ENCODE results near the gene TSFM. TPM values are rescaled to one million over a fixed set of nuclear protein-coding genes. Genes with fewer than 3 reads are reported as not detected.

The TSFM gene
- total and polyA plus RNA-seq, 2 of the 13 experiments (the other 11 are each of a cell fraction or from before 2014, with no cell fraction given): 29.8 to 68.3 TPM

DNA sequence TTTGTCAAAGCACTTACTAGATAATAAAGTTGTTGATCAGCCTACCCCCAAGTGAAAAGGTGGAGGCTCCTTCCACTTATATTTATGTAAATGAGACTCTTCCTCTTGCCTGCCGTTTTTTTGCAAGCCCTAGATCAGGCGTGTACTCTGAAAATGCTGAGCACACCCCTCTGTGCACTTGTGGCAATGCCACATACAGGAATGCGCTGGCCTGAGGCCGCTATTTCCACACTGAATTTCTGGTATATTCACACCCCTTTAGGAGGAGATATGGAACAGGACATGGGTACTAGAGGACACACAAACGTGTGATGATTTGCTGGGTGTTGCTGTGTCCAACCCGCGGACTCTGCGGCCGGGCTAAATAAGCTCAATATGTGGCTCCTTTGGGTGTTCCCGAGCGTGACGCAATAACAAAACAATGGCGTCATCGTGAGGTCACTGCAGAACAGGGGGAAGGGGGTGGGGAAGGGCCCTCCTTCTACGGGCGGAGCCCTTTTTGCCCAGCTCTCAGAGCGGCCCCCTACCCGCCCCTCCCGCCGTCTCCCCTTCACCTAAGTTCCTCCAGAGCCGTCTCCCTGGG is 38.3 kb upstream of the TSFM start (continued):
- TF ChIP-seq, protein P1, sequence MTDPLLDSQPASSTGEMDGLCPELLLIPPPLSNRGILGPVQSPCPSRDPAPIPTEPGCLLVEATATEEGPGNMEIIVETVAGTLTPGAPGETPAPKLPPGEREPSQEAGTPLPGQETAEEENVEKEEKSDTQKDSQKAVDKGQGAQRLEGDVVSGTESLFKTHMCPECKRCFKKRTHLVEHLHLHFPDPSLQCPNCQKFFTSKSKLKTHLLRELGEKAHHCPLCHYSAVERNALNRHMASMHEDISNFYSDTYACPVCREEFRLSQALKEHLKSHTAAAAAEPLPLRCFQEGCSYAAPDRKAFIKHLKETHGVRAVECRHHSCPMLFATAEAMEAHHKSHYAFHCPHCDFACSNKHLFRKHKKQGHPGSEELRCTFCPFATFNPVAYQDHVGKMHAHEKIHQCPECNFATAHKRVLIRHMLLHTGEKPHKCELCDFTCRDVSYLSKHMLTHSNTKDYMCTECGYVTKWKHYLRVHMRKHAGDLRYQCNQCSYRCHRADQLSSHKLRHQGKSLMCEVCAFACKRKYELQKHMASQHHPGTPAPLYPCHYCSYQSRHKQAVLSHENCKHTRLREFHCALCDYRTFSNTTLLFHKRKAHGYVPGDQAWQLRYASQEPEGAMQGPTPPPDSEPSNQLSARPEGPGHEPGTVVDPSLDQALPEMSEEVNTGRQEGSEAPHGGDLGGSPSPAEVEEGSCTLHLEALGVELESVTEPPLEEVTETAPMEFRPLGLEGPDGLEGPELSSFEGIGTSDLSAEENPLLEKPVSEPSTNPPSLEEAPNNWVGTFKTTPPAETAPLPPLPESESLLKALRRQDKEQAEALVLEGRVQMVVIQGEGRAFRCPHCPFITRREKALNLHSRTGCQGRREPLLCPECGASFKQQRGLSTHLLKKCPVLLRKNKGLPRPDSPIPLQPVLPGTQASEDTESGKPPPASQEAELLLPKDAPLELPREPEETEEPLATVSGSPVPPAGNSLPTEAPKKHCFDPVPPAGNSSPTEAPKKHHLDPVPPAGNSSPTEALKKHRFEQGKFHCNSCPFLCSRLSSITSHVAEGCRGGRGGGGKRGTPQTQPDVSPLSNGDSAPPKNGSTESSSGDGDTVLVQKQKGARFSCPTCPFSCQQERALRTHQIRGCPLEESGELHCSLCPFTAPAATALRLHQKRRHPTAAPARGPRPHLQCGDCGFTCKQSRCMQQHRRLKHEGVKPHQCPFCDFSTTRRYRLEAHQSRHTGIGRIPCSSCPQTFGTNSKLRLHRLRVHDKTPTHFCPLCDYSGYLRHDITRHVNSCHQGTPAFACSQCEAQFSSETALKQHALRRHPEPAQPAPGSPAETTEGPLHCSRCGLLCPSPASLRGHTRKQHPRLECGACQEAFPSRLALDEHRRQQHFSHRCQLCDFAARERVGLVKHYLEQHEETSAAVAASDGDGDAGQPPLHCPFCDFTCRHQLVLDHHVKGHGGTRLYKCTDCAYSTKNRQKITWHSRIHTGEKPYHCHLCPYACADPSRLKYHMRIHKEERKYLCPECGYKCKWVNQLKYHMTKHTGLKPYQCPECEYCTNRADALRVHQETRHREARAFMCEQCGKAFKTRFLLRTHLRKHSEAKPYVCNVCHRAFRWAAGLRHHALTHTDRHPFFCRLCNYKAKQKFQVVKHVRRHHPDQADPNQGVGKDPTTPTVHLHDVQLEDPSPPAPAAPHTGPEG (CRISPR knock-in tag; IDR thresholded peaks at IDR 0.05): 0 out of 2 replicates have a peak, but pooled peaks have one; percentile 32
- TF ChIP-seq SAP130 (CRISPR knock-in tag; IDR thresholded peaks at IDR 0.05; ENCODE audit: low read depth) (peak; percentile 4; the same call in 1 of the 2 replicates), CREM (IDR thresholded peaks at IDR 0.05) (peak; percentile 92; the same call in 1 of the 2 replicates), CREM (CRISPR knock-in tag; IDR thresholded peaks at IDR 0.05) (peak; percentile 66; the same call in 1 of the 2 replicates), KDM5A (IDR thresholded peaks at IDR 0.05; ENCODE audit: borderline replicate concordance, low read length) (0 out of 2 replicates have a peak, but pooled peaks have one; percentile 55), ZNF350 (CRISPR knock-in tag; IDR thresholded peaks at IDR 0.05; ENCODE audit: borderline replicate concordance, low read depth) (peak; percentile 17; the same call in 1 of the 2 replicates), SMAD3 (CRISPR knock-in tag; IDR thresholded peaks at IDR 0.05) (peak; percentile 16; the same call in 1 of the 2 replicates), KDM1A (CRISPR knock-in tag; IDR thresholded peaks at IDR 0.05) (0 out of 2 replicates have a peak, but pooled peaks have one; percentile 25), CEBPB (IDR thresholded peaks at IDR 0.05; ENCODE audit: borderline replicate concordance, low read depth, low read length) (peak; percentile 96), ZFP90 (CRISPR knock-in tag; IDR thresholded peaks at IDR 0.05; ENCODE audit: borderline replicate concordance) (no peak)
- TF ChIP-seq, protein P2, sequence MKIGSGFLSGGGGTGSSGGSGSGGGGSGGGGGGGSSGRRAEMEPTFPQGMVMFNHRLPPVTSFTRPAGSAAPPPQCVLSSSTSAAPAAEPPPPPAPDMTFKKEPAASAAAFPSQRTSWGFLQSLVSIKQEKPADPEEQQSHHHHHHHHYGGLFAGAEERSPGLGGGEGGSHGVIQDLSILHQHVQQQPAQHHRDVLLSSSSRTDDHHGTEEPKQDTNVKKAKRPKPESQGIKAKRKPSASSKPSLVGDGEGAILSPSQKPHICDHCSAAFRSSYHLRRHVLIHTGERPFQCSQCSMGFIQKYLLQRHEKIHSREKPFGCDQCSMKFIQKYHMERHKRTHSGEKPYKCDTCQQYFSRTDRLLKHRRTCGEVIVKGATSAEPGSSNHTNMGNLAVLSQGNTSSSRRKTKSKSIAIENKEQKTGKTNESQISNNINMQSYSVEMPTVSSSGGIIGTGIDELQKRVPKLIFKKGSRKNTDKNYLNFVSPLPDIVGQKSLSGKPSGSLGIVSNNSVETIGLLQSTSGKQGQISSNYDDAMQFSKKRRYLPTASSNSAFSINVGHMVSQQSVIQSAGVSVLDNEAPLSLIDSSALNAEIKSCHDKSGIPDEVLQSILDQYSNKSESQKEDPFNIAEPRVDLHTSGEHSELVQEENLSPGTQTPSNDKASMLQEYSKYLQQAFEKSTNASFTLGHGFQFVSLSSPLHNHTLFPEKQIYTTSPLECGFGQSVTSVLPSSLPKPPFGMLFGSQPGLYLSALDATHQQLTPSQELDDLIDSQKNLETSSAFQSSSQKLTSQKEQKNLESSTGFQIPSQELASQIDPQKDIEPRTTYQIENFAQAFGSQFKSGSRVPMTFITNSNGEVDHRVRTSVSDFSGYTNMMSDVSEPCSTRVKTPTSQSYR (CRISPR knock-in tag; IDR thresholded peaks at IDR 0.05; ENCODE audit: borderline replicate concordance): peak; percentile 68; the same call in 1 of the 2 replicates
- TF ChIP-seq, protein P3, sequence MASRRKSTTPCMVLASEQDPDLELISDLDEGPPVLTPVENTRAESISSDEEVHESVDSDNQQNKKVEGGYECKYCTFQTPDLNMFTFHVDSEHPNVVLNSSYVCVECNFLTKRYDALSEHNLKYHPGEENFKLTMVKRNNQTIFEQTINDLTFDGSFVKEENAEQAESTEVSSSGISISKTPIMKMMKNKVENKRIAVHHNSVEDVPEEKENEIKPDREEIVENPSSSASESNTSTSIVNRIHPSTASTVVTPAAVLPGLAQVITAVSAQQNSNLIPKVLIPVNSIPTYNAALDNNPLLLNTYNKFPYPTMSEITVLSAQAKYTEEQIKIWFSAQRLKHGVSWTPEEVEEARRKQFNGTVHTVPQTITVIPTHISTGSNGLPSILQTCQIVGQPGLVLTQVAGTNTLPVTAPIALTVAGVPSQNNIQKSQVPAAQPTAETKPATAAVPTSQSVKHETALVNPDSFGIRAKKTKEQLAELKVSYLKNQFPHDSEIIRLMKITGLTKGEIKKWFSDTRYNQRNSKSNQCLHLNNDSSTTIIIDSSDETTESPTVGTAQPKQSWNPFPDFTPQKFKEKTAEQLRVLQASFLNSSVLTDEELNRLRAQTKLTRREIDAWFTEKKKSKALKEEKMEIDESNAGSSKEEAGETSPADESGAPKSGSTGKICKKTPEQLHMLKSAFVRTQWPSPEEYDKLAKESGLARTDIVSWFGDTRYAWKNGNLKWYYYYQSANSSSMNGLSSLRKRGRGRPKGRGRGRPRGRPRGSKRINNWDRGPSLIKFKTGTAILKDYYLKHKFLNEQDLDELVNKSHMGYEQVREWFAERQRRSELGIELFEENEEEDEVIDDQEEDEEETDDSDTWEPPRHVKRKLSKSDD (CRISPR knock-in tag; IDR thresholded peaks at IDR 0.05; ENCODE audit: low read depth): peak; percentile 99
- TF ChIP-seq, protein P4, sequence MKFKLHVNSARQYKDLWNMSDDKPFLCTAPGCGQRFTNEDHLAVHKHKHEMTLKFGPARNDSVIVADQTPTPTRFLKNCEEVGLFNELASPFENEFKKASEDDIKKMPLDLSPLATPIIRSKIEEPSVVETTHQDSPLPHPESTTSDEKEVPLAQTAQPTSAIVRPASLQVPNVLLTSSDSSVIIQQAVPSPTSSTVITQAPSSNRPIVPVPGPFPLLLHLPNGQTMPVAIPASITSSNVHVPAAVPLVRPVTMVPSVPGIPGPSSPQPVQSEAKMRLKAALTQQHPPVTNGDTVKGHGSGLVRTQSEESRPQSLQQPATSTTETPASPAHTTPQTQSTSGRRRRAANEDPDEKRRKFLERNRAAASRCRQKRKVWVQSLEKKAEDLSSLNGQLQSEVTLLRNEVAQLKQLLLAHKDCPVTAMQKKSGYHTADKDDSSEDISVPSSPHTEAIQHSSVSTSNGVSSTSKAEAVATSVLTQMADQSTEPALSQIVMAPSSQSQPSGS (CRISPR knock-in tag; IDR thresholded peaks at IDR 0.05): peak; percentile 68; the same call in 1 of the 2 replicates
- TF ChIP-seq, protein P5, sequence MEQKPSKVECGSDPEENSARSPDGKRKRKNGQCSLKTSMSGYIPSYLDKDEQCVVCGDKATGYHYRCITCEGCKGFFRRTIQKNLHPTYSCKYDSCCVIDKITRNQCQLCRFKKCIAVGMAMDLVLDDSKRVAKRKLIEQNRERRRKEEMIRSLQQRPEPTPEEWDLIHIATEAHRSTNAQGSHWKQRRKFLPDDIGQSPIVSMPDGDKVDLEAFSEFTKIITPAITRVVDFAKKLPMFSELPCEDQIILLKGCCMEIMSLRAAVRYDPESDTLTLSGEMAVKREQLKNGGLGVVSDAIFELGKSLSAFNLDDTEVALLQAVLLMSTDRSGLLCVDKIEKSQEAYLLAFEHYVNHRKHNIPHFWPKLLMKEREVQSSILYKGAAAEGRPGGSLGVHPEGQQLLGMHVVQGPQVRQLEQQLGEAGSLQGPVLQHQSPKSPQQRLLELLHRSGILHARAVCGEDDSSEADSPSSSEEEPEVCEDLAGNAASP (CRISPR knock-in tag; IDR thresholded peaks at IDR 0.05; ENCODE audit: borderline replicate concordance): 0 out of 2 replicates have a peak, but pooled peaks have one; percentile 14
